GM23338 (cell line): ENCODE data around the gene PDCD10. TPM values are rescaled to one million over a fixed set of nuclear protein-coding genes. Genes with fewer than 3 reads are reported as not detected.

Experiments used
- ATAC-seq: fragments of 200-7000 bp; cut with Tn5 transposase; 3 replicates; pipeline ENCODE4 v1.9.1; 2020
- DNase-seq: peaks from one replicate; pipeline ENCODE4 v3.0.0-alpha.2; 2015; ENCODE audit warnings: low spot score
- H2AFZ ChIP-seq: fragments of 200-600 bp; sonication (generic); 2 replicates; pipeline ENCODE4 v1.8.0; 2016; ENCODE audit warnings: antibody characterized with exemption, mild to moderate bottlenecking, moderate library complexity
- H3F3A ChIP-seq: fragments of 200-600 bp; sonication (generic); replicated peaks from 2 replicates; pipeline ENCODE4 v1.8.0; 2017; ENCODE audit warnings: antibody characterized with exemption, mixed run types, low read depth
- H3K27ac ChIP-seq: fragments of 200-600 bp; sonication (generic); 2 replicates; pipeline ENCODE4 v1.6.1; 2016; ENCODE audit warnings: low read depth
- H3K27me3 ChIP-seq: fragments of 200-600 bp; sonication (generic); 2 replicates; pipeline ENCODE4 v1.8.0; 2016; ENCODE audit warnings: mild to moderate bottlenecking, mixed run types, moderate library complexity; ENCODE audit not compliant: insufficient read depth
- H3K36me3 ChIP-seq: fragments of 200-600 bp; sonication (generic); 2 replicates; pipeline ENCODE4 v1.8.0; 2016; ENCODE audit warnings: mild to moderate bottlenecking; ENCODE audit not compliant: insufficient read depth
- H3K4me1 ChIP-seq: fragments of 200-600 bp; sonication (generic); 2 replicates; pipeline ENCODE4 v1.8.0; 2016; ENCODE audit warnings: mild to moderate bottlenecking, moderate library complexity; ENCODE audit not compliant: insufficient read depth
- H3K4me2 ChIP-seq: fragments of 200-600 bp; sonication (generic); 2 replicates; pipeline ENCODE4 v1.7.1; 2017; ENCODE audit warnings: mixed run types
- H3K4me3 ChIP-seq: fragments of 200-600 bp; sonication (generic); 2 replicates; pipeline ENCODE4 v1.6.1; 2016; ENCODE audit warnings: mixed run types
- H3K79me2 ChIP-seq: fragments of 200-600 bp; sonication (generic); replicated peaks from 2 replicates; pipeline ENCODE4 v1.8.0; 2017; ENCODE audit warnings: mild to moderate bottlenecking; ENCODE audit not compliant: insufficient read depth
- H3K9me2 ChIP-seq: fragments of 200-600 bp; sonication (generic); 2 replicates; pipeline ENCODE4 v1.8.0; 2017; ENCODE audit not compliant: insufficient read depth
- H4K20me1 ChIP-seq: fragments of 200-600 bp; sonication (generic); replicated peaks from 2 replicates; pipeline ENCODE4 v1.8.0; 2017; ENCODE audit warnings: mild to moderate bottlenecking; ENCODE audit not compliant: insufficient read depth
- H3K27ac Mint-ChIP-seq: 2 replicates; pipeline ENCODE4 v1.8.0; 2020; ENCODE audit warnings: inconsistent platforms, mild to moderate bottlenecking, moderate library complexity, mixed read lengths
- H3K27me3 Mint-ChIP-seq: 3 replicates; pipeline ENCODE4 v1.8.0; 2022; ENCODE audit warnings: low read depth, mild to moderate bottlenecking, moderate library complexity, mixed read lengths, inconsistent platforms; ENCODE audit not compliant: insufficient read depth, poor library complexity
- H3K36me3 Mint-ChIP-seq: 3 replicates; pipeline ENCODE4 v1.8.0; 2021; ENCODE audit warnings: low read depth, mild to moderate bottlenecking, inconsistent platforms, moderate library complexity, mixed read lengths
- H3K4me1 Mint-ChIP-seq: 3 replicates; pipeline ENCODE4 v1.8.0; 2020; ENCODE audit warnings: mild to moderate bottlenecking, inconsistent platforms, mixed read lengths
- H3K4me3 Mint-ChIP-seq: 3 replicates; pipeline ENCODE4 v1.8.0; 2021; ENCODE audit warnings: moderate library complexity, mild to moderate bottlenecking, inconsistent platforms, mixed read lengths
- H3K9me3 Mint-ChIP-seq: 3 replicates; pipeline ENCODE4 v1.8.0; 2020; ENCODE audit warnings: moderate library complexity, mild to moderate bottlenecking, inconsistent platforms, mixed read lengths
- CREB1 ChIP-seq: fragments of 250-450 bp; sonication (Bioruptor Pico); IDR thresholded peaks from 2 replicates; pipeline ENCODE4 v1.5.0; 2020; ENCODE audit warnings: low read depth, mild to moderate bottlenecking, moderate library complexity
- EZH2phosphoT487 ChIP-seq: fragments of 200-600 bp; sonication (generic); IDR thresholded peaks from one replicate; pipeline ENCODE4 v1.8.1; 2018; ENCODE audit warnings: antibody characterized with exemption; ENCODE audit not compliant: unreplicated experiment
- NANOG ChIP-seq: IDR thresholded peaks from 2 replicates; pipeline ENCODE4 v1.6.1; 2016; ENCODE audit warnings: antibody characterized with exemption, borderline replicate concordance
- POLR2AphosphoS5 ChIP-seq: IDR thresholded peaks from 2 replicates; pipeline ENCODE4 v1.6.1; 2016; ENCODE audit warnings: antibody characterized with exemption, low read depth
- STAT1 ChIP-seq: IDR thresholded peaks from one replicate; pipeline ENCODE4 v1.6.1; 2016; ENCODE audit warnings: antibody characterized with exemption; ENCODE audit not compliant: unreplicated experiment
- ZNF114 ChIP-seq: fragments of 250-450 bp; sonication (Bioruptor Pico); IDR thresholded peaks from 2 replicates; pipeline ENCODE4 v1.5.0; 2020; ENCODE audit warnings: mild to moderate bottlenecking, moderate library complexity
- polyA plus RNA-seq: library from polyadenylated mRNA; unstranded; fragments of >200 nt; fragmentation: Nextera tagmentation; extraction: Ambion mirVana; gene quantifications from 2 replicates; pipeline ENCODE4 v1.2.1, GENCODE V29; 2016
- total RNA-seq: library from RNA; depleted of rRNA; stranded (reverse); fragments of >200 nt; shearing (Covaris generic); gene quantifications from 2 replicates; pipeline ENCODE4 v1.2.3, GENCODE V29; 2014
- TF ChIP-seq, protein P1 (sequence below): fragments of 250-450 bp; sonication (Bioruptor Pico); IDR thresholded peaks from 2 replicates; pipeline ENCODE4 v1.5.0; 2020; ENCODE audit warnings: mild to moderate bottlenecking, moderate library complexity

PDCD10 gene
- total and polyA plus RNA-seq, 2 experiments from 2014 or later, result 95.2 to 125 TPM

- H3K27ac Mint-ChIP-seq, result no peak overlapping the region
- Histone ChIP-seq H3K4me2 (no peak overlapping the region; the same call in 1 of the 2 replicates), H4K20me1 (peaks cover 52% of the 10 kb centered on the region)
Observed at GRCh38 chr3:167729591-167729990, 5.1 kb downstream of the PDCD10 start.

More at GRCh38 chr3:167729591-167729990, 5.1 kb downstream of the PDCD10 start:
- no peaks in the 10 kb centered on the region for H3K36me3 Mint-ChIP-seq
- H3K4me3 Mint-ChIP-seq, result no peak overlapping the region
- H3K27me3 Mint-ChIP-seq, result no peaks in the 10 kb centered on the region
- no peaks in the 10 kb centered on the region for H3K27me3 ChIP-seq
- no peak overlapping the region for H2AFZ ChIP-seq
- H3K9me2 ChIP-seq, result no peaks in the 10 kb centered on the region
- TF ChIP-seq EZH2phosphoT487 (no peak), POLR2AphosphoS5 (no peak), CREB1 (CRISPR knock-in tag) (no peak), NANOG (no peak), ZNF114 (CRISPR knock-in tag) (no peak), STAT1 (no peak)
- TF ChIP-seq, protein P1, sequence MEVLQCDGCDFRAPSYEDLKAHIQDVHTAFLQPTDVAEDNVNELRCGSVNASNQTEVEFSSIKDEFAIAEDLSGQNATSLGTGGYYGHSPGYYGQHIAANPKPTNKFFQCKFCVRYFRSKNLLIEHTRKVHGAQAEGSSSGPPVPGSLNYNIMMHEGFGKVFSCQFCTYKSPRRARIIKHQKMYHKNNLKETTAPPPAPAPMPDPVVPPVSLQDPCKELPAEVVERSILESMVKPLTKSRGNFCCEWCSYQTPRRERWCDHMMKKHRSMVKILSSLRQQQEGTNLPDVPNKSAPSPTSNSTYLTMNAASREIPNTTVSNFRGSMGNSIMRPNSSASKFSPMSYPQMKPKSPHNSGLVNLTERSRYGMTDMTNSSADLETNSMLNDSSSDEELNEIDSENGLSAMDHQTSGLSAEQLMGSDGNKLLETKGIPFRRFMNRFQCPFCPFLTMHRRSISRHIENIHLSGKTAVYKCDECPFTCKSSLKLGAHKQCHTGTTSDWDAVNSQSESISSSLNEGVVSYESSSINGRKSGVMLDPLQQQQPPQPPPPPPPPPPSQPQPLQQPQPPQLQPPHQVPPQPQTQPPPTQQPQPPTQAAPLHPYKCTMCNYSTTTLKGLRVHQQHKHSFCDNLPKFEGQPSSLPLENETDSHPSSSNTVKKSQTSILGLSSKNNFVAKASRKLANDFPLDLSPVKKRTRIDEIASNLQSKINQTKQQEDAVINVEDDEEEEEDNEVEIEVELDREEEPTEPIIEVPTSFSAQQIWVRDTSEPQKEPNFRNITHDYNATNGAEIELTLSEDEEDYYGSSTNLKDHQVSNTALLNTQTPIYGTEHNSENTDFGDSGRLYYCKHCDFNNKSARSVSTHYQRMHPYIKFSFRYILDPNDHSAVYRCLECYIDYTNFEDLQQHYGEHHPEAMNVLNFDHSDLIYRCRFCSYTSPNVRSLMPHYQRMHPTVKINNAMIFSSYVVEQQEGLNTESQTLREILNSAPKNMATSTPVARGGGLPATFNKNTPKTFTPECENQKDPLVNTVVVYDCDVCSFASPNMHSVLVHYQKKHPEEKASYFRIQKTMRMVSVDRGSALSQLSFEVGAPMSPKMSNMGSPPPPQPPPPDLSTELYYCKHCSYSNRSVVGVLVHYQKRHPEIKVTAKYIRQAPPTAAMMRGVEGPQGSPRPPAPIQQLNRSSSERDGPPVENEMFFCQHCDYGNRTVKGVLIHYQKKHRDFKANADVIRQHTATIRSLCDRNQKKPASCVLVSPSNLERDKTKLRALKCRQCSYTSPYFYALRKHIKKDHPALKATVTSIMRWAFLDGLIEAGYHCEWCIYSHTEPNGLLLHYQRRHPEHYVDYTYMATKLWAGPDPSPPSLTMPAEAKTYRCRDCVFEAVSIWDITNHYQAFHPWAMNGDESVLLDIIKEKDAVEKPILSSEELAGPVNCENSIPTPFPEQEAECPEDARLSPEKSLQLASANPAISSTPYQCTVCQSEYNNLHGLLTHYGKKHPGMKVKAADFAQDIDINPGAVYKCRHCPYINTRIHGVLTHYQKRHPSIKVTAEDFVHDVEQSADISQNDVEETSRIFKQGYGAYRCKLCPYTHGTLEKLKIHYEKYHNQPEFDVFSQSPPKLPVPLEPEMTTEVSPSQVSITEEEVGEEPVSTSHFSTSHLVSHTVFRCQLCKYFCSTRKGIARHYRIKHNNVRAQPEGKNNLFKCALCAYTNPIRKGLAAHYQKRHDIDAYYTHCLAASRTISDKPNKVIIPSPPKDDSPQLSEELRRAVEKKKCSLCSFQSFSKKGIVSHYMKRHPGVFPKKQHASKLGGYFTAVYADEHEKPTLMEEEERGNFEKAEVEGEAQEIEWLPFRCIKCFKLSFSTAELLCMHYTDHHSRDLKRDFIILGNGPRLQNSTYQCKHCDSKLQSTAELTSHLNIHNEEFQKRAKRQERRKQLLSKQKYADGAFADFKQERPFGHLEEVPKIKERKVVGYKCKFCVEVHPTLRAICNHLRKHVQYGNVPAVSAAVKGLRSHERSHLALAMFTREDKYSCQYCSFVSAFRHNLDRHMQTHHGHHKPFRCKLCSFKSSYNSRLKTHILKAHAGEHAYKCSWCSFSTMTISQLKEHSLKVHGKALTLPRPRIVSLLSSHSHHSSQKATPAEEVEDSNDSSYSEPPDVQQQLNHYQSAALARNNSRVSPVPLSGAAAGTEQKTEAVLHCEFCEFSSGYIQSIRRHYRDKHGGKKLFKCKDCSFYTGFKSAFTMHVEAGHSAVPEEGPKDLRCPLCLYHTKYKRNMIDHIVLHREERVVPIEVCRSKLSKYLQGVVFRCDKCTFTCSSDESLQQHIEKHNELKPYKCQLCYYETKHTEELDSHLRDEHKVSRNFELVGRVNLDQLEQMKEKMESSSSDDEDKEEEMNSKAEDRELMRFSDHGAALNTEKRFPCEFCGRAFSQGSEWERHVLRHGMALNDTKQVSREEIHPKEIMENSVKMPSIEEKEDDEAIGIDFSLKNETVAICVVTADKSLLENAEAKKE (CRISPR knock-in tag), result no peak
- H3K4me3 ChIP-seq, result no peak overlapping the region
- peaks cover 54% of the 10 kb centered on the region for H3K4me1 Mint-ChIP-seq
- ATAC-seq (no peak), DNase-seq (no peak)
- no peaks in the 10 kb centered on the region for H3K36me3 ChIP-seq
- no peaks in the 10 kb centered on the region; the same call in 1 of the 2 replicates for H3F3A ChIP-seq
- no peaks in the 10 kb centered on the region for H3K9me3 Mint-ChIP-seq
- H3K27ac ChIP-seq, result no peak overlapping the region
- H3K4me1 ChIP-seq, result peaks cover 54% of the 10 kb centered on the region
- H3K79me2 ChIP-seq, result peaks cover 96% of the 10 kb centered on the region
